B cell (primary cell): ENCODE measurements around the gene NRIP3. TPM values are rescaled to one million over a fixed set of nuclear protein-coding genes. Genes with fewer than 3 reads are reported as not detected.

Experiments used
- ATAC-seq: fragments of 200-7000 bp; cut with Tn5 transposase; one replicate; pipeline ENCODE4 v1.10.0; 2021; ENCODE audit warnings: low read depth, mild to moderate bottlenecking, moderate number of reproducible peaks, moderate library complexity
- CTCF ChIA-PET: fragments of 350-600 bp; sonication (Branson Sonifier 250); formaldehyde crosslinking; loops from one replicate; lab custom pipeline; 2021; ENCODE audit warnings: antibody characterized with exemption, inconsistent platforms; lab: Charles Lee
- POLR2A ChIA-PET: fragments of 350-600 bp; sonication (Branson Sonifier 250); formaldehyde crosslinking; loops from one replicate; lab custom pipeline; 2021; ENCODE audit warnings: antibody characterized with exemption; lab: Charles Lee
- DNase-seq: peaks from one replicate; pipeline ENCODE4 v3.0.0; 2013
- H2AFZ ChIP-seq: 2 replicates; pipeline ENCODE4 v1.6.1; 2012; ENCODE audit warnings: mild to moderate bottlenecking, low read depth, low read length; ENCODE audit not compliant: insufficient read depth, poor library complexity, severe bottlenecking
- H3K27ac ChIP-seq, 2 donors: 1 replicate in 1 of 2; 2 replicates in 1 of 2; pipeline ENCODE4 v1.5.1; 2012 to 2013; ENCODE audit warnings: low read length in 2 of 2, mild to moderate bottlenecking in 2 of 2, moderate library complexity in 1 of 2
- H3K27me3 ChIP-seq, 4 experiments: fragments of 200-600 bp in 1 of 4; sonication (generic) in 1 of 4; replicated peaks in 1 of 4; 1 replicate in 2 of 4; 2 replicates in 2 of 4; pipeline versions ENCODE4 v1.6.1 to v1.7.0; 2013 to 2016; ENCODE audit warnings: low read length in 3 of 4, mild to moderate bottlenecking in 2 of 4, mixed read lengths in 1 of 4, moderate library complexity in 1 of 4; ENCODE audit not compliant: insufficient read depth in 4 of 4, control insufficient read depth in 3 of 4; ENCODE audit errors: control extremely low read depth in 1 of 4
- H3K36me3 ChIP-seq, 2 experiments: replicated peaks in 1 of 2; 1 replicate in 1 of 2; 2 replicates in 1 of 2; pipeline versions ENCODE4 v1.6.1 to v1.7.1; 2013; ENCODE audit warnings: low read length in 1 of 2; ENCODE audit not compliant: insufficient read depth in 2 of 2, control insufficient read depth in 1 of 2; ENCODE audit errors: control extremely low read depth in 1 of 2, extremely low read depth in 1 of 2
- H3K4me1 ChIP-seq, 2 donors: fragments of 200-600 bp in 1 of 2; sonication (generic) in 1 of 2; 1 replicate in 1 of 2; 2 replicates in 1 of 2; pipeline versions ENCODE4 v1.5.1 to v1.6.1; 2013 to 2017; ENCODE audit warnings: low read length in 2 of 2; ENCODE audit not compliant: control insufficient read depth in 2 of 2, insufficient read depth in 2 of 2
- H3K4me2 ChIP-seq: replicated peaks from 2 replicates; pipeline ENCODE3; 2012; ENCODE audit warnings: mild to moderate bottlenecking, low read depth, low read length; ENCODE audit not compliant: poor library complexity, severe bottlenecking
- H3K4me3 ChIP-seq, 5 experiments: fragments of 200-600 bp in 1 of 5; sonication (generic) in 1 of 5; 1 replicate in 3 of 5; 2 replicates in 2 of 5; pipeline versions ENCODE4 v1.5.1 to v1.7.0; 2011 to 2016; ENCODE audit warnings: low read length in 4 of 5, mild to moderate bottlenecking in 4 of 5, low read depth in 2 of 5, control low read depth in 1 of 5, moderate library complexity in 1 of 5; ENCODE audit not compliant: insufficient read depth in 1 of 5; ENCODE audit errors: control extremely low read depth in 1 of 5, extremely low read depth in 1 of 5
- H3K79me2 ChIP-seq: fragments of 200-600 bp; sonication (generic); one replicate; pipeline ENCODE4 v1.6.0; 2016; ENCODE audit warnings: low read length; ENCODE audit not compliant: control insufficient read depth, insufficient read depth
- H3K9ac ChIP-seq: fragments of 200-600 bp; sonication (generic); 2 replicates; pipeline ENCODE4 v1.6.1; 2017; ENCODE audit warnings: mild to moderate bottlenecking, low read length, moderate library complexity
- H3K9me3 ChIP-seq, 3 donors: one replicate each; pipeline versions ENCODE4 v1.6.1 to v1.7.1; 2013; ENCODE audit warnings: low read length in 2 of 3; ENCODE audit not compliant: control insufficient read depth in 2 of 3, insufficient read depth in 1 of 3; ENCODE audit errors: control extremely low read depth in 1 of 3
- H4K20me1 ChIP-seq: 2 replicates; pipeline ENCODE4 v1.6.0; 2012; ENCODE audit warnings: mild to moderate bottlenecking, low read length; ENCODE audit not compliant: insufficient read depth, control insufficient read depth, poor library complexity, severe bottlenecking
- H3K27ac Mint-ChIP-seq: one replicate; pipeline ENCODE4 v1.8.0; 2021; ENCODE audit warnings: mixed read lengths
- H3K27me3 Mint-ChIP-seq: one replicate; pipeline ENCODE4 v1.8.0; 2021; ENCODE audit warnings: mixed read lengths
- H3K4me1 Mint-ChIP-seq: one replicate; pipeline ENCODE4 v1.8.0; 2021; ENCODE audit warnings: mixed read lengths
- H3K4me3 Mint-ChIP-seq: one replicate; pipeline ENCODE4 v1.8.0; 2021; ENCODE audit warnings: mixed read lengths
- H3K9me3 Mint-ChIP-seq: one replicate; pipeline ENCODE4 v1.8.0; 2022; ENCODE audit warnings: mixed read lengths; ENCODE audit not compliant: insufficient read depth
- EZH2 ChIP-seq: IDR thresholded peaks from 2 replicates; pipeline ENCODE4 v1.6.1; 2012; ENCODE audit warnings: borderline replicate concordance, low read depth, mild to moderate bottlenecking, moderate library complexity, low read length; ENCODE audit not compliant: insufficient read depth, poor library complexity, severe bottlenecking
- WGBS: methylation state at CpG from one replicate; pipeline ENCODE4 v1.1.5; 2013; ENCODE audit warnings: missing lambda C conversion rate; ENCODE audit not compliant: insufficient coverage; 5-methylcytosine and 5-hydroxymethylcytosine counted together
- intact Hi-C: fragments of 100-400 bp; cut with micrococcal nuclease; formaldehyde crosslinking; loops from one replicate; pipeline ENCODE4 v1.10.0; 2022
- polyA plus RNA-seq: library from polyadenylated mRNA; depleted of rRNA; stranded (reverse); fragments of >200 nt; gene quantifications from 2 replicates; pipeline ENCODE4 v1.2.3, GENCODE V29; 2012
- total RNA-seq, 2 donors: library from RNA; stranded (reverse); fragments of 120-200 nt in 1 of 2; gene quantifications; 1 replicate in 1 of 2; 2 replicates in 1 of 2; pipeline versions ENCODE4 v1.2.3 to v1.2.4, GENCODE V29; 2013 to 2022
- TF ChIP-seq, protein P1 (sequence below): fragments of 200-600 bp; IDR thresholded peaks from one replicate; pipeline ENCODE4 v1.8.0; 2022; ENCODE audit warnings: antibody characterized with exemption, mild to moderate bottlenecking

Gene NRIP3
- total and polyA plus RNA-seq, 2 donors (not counting 1 experiment from before 2014, with no cell fraction given), result 0.13 to 0.59 TPM

DNA sequence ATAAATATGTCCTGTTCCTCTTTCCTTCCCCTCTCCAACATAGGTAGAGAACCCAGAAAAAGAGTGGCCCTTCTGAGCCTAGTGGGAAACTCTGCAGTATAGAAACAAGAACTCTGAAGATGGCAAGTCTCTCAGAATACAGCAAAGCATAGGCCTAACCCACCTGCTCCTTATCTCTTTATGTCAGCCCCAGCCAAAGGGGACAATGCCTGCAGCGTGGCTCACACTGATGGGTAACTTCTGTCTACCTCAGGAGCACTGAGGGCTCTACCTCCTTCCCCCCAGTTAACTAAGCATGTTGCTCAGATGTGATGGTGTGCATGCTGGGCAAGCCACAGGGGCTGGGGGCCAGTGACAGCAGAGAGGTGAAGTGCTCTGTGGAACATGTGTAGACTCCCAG is 4.9 kb upstream of the NRIP3 start:
- peaks cover 31% of the 10 kb centered on the region for H3K27me3 Mint-ChIP-seq
- Histone ChIP-seq H3K9me3 (peaks cover 2 to 7% (median 3%) of the 10 kb centered on the region in 3 donors), H2AFZ (no peak overlapping the region), H3K4me1 (peaks cover 7 to 9% of the 10 kb centered on the region in 2 donors), H3K9ac (no peak overlapping the region), H3K27ac (no peak overlapping the region), H3K4me2 (no peak overlapping the region), H3K79me2 (no peaks in the 10 kb centered on the region), H3K4me3 (no peak overlapping the region), H3K27me3 (peaks cover 0 to 28% (median 14%) of the 10 kb centered on the region in 4 experiments), H4K20me1 (no peaks in the 10 kb centered on the region), H3K36me3 (no peaks in the 10 kb centered on the region)
- no peak overlapping the region for H3K27ac Mint-ChIP-seq
- ChIA-PET CTCF (no interaction called here), POLR2A (no interaction called here)
- no peak for TF ChIP-seq EZH2
- TF ChIP-seq, protein P1, sequence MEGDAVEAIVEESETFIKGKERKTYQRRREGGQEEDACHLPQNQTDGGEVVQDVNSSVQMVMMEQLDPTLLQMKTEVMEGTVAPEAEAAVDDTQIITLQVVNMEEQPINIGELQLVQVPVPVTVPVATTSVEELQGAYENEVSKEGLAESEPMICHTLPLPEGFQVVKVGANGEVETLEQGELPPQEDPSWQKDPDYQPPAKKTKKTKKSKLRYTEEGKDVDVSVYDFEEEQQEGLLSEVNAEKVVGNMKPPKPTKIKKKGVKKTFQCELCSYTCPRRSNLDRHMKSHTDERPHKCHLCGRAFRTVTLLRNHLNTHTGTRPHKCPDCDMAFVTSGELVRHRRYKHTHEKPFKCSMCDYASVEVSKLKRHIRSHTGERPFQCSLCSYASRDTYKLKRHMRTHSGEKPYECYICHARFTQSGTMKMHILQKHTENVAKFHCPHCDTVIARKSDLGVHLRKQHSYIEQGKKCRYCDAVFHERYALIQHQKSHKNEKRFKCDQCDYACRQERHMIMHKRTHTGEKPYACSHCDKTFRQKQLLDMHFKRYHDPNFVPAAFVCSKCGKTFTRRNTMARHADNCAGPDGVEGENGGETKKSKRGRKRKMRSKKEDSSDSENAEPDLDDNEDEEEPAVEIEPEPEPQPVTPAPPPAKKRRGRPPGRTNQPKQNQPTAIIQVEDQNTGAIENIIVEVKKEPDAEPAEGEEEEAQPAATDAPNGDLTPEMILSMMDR, result no peak
- ATAC-seq (no peak), DNase-seq (no peak)
- H3K4me3 Mint-ChIP-seq, result no peak overlapping the region
- peaks cover 2% of the 10 kb centered on the region for H3K9me3 Mint-ChIP-seq
- no CpG with 5 or more reads among the region's 1 CpG for WGBS
- intact Hi-C loops, result no loop called here
- H3K4me1 Mint-ChIP-seq, result peaks cover 6% of the 10 kb centered on the region

DNA sequence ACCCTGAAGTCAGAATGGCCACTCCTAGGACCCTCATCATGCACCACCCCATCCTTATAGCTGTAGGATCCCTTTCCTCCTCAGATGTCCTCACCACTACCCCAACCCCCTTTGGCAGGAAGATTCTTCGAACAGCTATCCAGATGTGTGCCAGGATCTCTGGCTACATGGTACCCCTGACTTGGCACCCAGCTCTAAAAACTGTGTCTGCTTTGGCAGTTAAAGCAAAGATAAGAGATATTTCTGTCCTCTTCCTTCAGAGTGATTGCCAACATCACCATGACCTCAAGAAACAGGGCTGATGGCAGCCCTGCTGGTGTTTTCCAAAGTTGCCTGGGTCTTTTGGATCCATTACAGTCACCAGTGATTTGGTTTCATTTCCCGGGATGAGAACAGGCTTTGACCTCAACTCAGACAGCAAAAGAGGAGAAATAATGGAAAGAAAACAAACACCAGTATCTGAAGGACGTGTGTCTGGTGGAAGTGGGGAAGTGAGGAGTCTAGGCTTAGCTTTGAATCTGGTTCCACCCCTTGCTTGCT is 4.3 kb upstream of the NRIP3 start:
- Mint-ChIP-seq H3K9me3 (peaks cover 2% of the 10 kb centered on the region), H3K4me3 (no peak overlapping the region), H3K27ac (no peak overlapping the region), H3K4me1 (peaks cover 9% of the 10 kb centered on the region), H3K27me3 (peaks cover 28% of the 10 kb centered on the region)
- no peak for ATAC-seq
- no peak for DNase-seq
- ChIA-PET POLR2A (no interaction called here), CTCF (interaction anchor here (3.7 kb wide), 1 partner anchor 8 kb away, joined by 17 read pairs; no protein-coding TSS in a partner anchor)
- Histone ChIP-seq H3K4me2 (no peak overlapping the region), H3K36me3 (no peaks in the 10 kb centered on the region), H2AFZ (no peak overlapping the region), H3K27me3 (peaks cover under 1 to 31% (median 15%) of the 10 kb centered on the region in 4 experiments), H3K9ac (no peak overlapping the region), H4K20me1 (no peaks in the 10 kb centered on the region), H3K4me3 (no peak overlapping the region), H3K9me3 (peaks cover 2 to 12% (median 3%) of the 10 kb centered on the region in 3 donors), H3K4me1 (peaks cover 13 to 15% of the 10 kb centered on the region in 2 donors), H3K79me2 (no peaks in the 10 kb centered on the region), H3K27ac (no peak overlapping the region)
- intact Hi-C loops, result no loop called here
- WGBS, result 84% methylated on average over 3 of the region's 3 CpGs
- TF ChIP-seq, protein P1, result no peak
- no peak for TF ChIP-seq EZH2
